Measurements from ENCODE around the gene PARP14. TPM values are rescaled to one million over a fixed set of nuclear protein-coding genes. Genes with fewer than 3 reads are reported as not detected.

PARP14 gene, protein sequence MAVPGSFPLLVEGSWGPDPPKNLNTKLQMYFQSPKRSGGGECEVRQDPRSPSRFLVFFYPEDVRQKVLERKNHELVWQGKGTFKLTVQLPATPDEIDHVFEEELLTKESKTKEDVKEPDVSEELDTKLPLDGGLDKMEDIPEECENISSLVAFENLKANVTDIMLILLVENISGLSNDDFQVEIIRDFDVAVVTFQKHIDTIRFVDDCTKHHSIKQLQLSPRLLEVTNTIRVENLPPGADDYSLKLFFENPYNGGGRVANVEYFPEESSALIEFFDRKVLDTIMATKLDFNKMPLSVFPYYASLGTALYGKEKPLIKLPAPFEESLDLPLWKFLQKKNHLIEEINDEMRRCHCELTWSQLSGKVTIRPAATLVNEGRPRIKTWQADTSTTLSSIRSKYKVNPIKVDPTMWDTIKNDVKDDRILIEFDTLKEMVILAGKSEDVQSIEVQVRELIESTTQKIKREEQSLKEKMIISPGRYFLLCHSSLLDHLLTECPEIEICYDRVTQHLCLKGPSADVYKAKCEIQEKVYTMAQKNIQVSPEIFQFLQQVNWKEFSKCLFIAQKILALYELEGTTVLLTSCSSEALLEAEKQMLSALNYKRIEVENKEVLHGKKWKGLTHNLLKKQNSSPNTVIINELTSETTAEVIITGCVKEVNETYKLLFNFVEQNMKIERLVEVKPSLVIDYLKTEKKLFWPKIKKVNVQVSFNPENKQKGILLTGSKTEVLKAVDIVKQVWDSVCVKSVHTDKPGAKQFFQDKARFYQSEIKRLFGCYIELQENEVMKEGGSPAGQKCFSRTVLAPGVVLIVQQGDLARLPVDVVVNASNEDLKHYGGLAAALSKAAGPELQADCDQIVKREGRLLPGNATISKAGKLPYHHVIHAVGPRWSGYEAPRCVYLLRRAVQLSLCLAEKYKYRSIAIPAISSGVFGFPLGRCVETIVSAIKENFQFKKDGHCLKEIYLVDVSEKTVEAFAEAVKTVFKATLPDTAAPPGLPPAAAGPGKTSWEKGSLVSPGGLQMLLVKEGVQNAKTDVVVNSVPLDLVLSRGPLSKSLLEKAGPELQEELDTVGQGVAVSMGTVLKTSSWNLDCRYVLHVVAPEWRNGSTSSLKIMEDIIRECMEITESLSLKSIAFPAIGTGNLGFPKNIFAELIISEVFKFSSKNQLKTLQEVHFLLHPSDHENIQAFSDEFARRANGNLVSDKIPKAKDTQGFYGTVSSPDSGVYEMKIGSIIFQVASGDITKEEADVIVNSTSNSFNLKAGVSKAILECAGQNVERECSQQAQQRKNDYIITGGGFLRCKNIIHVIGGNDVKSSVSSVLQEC (N-terminal part only)
- total RNA-seq (2022) (15.5 and 23.8 TPM in 2 replicates), Bru-seq, nascent RNA (percentile 76 among the genes with signal in this experiment), BruChase-seq, experiment 1, labeled RNA remaining after a 6-hour chase (percentile 90 among the genes with signal in this experiment), BruChase-seq, experiment 2, labeled RNA remaining after a 2-hour chase (percentile 85 among the genes with signal in this experiment)
- long read RNA-seq, full-length matches to known transcripts: 1 of 9 reads
- long read RNA-seq, partial matches to known transcripts: 1 of 9 reads
- long read RNA-seq, other reads (novel, unspliced or antisense): 7 of 9 reads

GRCh38 chr3:122680475-122681283 is at the start of gene PARP14:
Gene PARP14 (plus strand): TSS chr3:122680839. CDS start chr3:122680884, 45 bp downstream.
- BruUV-seq (replicated peaks): no TSS peak
- intact Hi-C loops (cut with micrococcal nuclease): loop anchor here (5.0 kb wide), 1 partner anchor 112 kb away; the partner anchor contains the start of gene HSPBAP1
- Mint-ChIP-seq H3K36me3 (ENCODE audit: insufficient read depth, unreplicated experiment) (peaks cover 12% of the 10 kb centered on the region), H3K27me3 (ENCODE audit: insufficient read depth, unreplicated experiment) (no peaks in the 10 kb centered on the region), H3K4me3 (ENCODE audit: unreplicated experiment) (peak within 1 kb of the TSS; percentile 77), H3K27ac (ENCODE audit: low read depth, unreplicated experiment) (peak within 1 kb of the TSS; percentile 83), H3K4me1 (ENCODE audit: insufficient read depth, unreplicated experiment) (peaks cover 16% of the 10 kb centered on the region), H3K9me3 (ENCODE audit: unreplicated experiment) (no peaks in the 10 kb centered on the region)
- no peak for TF ChIP-seq CTCF (IDR thresholded peaks at IDR 0.05; ENCODE audit: unreplicated experiment)
- CTCF ChIA-PET: interaction anchor here (0.7 to 6.9 kb wide), 12 partner anchors 45 to 378 kb away, joined by 3 to 140 read pairs (median 5); partner anchors contain the start of genes DTX3L and PARP9
- POLR2A ChIA-PET: interaction anchor here (0.6 to 3.5 kb wide), 17 partner anchors 8 to 359 kb away, joined by 3 to 30 read pairs (median 6); partner anchors contain the start of genes DTX3L, FAM162A, HSPBAP1 and PARP9
- peak; percentile 80 for DNase-seq (ENCODE audit: unreplicated experiment)

GRCh38 chr3:122635789-122636188 is 44.9 kb upstream of the PARP14 start:
- BruUV-seq (replicated peaks): no TSS peak
- Mint-ChIP-seq H3K4me1 (ENCODE audit: insufficient read depth, unreplicated experiment) (no peaks in the 10 kb centered on the region), H3K4me3 (ENCODE audit: unreplicated experiment) (no peak overlapping the region), H3K27ac (ENCODE audit: low read depth, unreplicated experiment) (no peak overlapping the region), H3K27me3 (ENCODE audit: insufficient read depth, unreplicated experiment) (peaks cover 12% of the 10 kb centered on the region), H3K36me3 (ENCODE audit: insufficient read depth, unreplicated experiment) (peaks cover 4% of the 10 kb centered on the region), H3K9me3 (ENCODE audit: unreplicated experiment) (no peaks in the 10 kb centered on the region)
- no peak for TF ChIP-seq CTCF (IDR thresholded peaks at IDR 0.05; ENCODE audit: unreplicated experiment)
- intact Hi-C loops (cut with micrococcal nuclease): no loop called here
- POLR2A ChIA-PET: no interaction called here
- DNase-seq (ENCODE audit: unreplicated experiment): peak; percentile 14
- CTCF ChIA-PET: interaction anchor here (1.0 to 1.4 kb wide), 3 partner anchors 14 to 73 kb away, joined by 3 to 4 read pairs (median 4); no protein-coding TSS in a partner anchor

DNA sequence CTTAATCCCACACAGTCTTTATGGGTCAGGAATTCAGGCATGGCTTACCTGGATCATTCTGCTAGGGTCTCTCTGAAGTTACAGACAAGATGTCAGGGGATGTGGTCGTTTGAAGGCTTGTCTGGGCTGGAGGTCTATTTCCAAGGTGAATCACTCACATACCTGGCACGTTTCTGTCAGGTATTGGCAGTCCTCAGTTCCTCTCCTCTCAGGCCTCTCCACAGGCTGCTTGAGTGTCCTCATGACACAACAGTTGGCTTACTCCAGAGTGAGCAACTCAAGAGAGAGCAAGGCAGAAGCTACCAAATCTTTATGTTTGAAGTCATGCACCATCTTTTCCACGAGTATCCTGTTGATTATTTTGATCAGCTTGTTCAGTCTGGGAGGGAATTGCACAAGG is 43.9 kb upstream of the PARP14 start:
- CTCF ChIA-PET: interaction anchor here (0.7 to 1.1 kb wide), 3 partner anchors 15 to 76 kb away, joined by 3 to 4 read pairs (median 3); no protein-coding TSS in a partner anchor
- intact Hi-C loops (cut with micrococcal nuclease): no loop called here
- Mint-ChIP-seq H3K27me3 (ENCODE audit: insufficient read depth, unreplicated experiment) (peaks cover 12% of the 10 kb centered on the region), H3K27ac (ENCODE audit: low read depth, unreplicated experiment) (no peak overlapping the region), H3K4me3 (ENCODE audit: unreplicated experiment) (no peak overlapping the region), H3K36me3 (ENCODE audit: insufficient read depth, unreplicated experiment) (no peaks in the 10 kb centered on the region), H3K4me1 (ENCODE audit: insufficient read depth, unreplicated experiment) (no peaks in the 10 kb centered on the region), H3K9me3 (ENCODE audit: unreplicated experiment) (no peaks in the 10 kb centered on the region)
- POLR2A ChIA-PET: no interaction called here
- BruUV-seq (replicated peaks): no TSS peak
- peak; percentile 22 for DNase-seq (ENCODE audit: unreplicated experiment)
- TF ChIP-seq CTCF (IDR thresholded peaks at IDR 0.05; ENCODE audit: unreplicated experiment): no peak

Data from MCF 10A (cell line).